Uterus (tissue), 2 donors: ENCODE measurements around the gene PEX10.

ENCODE experiments used
- CTCF ChIP-seq, 4 experiments: fragments of 200-600 bp in 2 of 4; fragments of 450-650 bp in 2 of 4; sonication (generic) in 2 of 4; IDR thresholded peaks; one replicate each; pipeline ENCODE4 v1.5.1; 2016 to 2019; ENCODE audit warnings: antibody characterized with exemption in 4 of 4, mild to moderate bottlenecking in 2 of 4, moderate library complexity in 1 of 4
- POLR2A ChIP-seq, 2 donors: fragments of 450-650 bp; IDR thresholded peaks; one replicate each; pipeline ENCODE4 v1.6.1; 2016; ENCODE audit warnings: antibody characterized with exemption in 2 of 2, mild to moderate bottlenecking in 1 of 2, moderate library complexity in 1 of 2

- TF ChIP-seq POLR2A (IDR thresholded peaks at IDR 0.05) (no peak), CTCF (IDR thresholded peaks at IDR 0.05) (no peak)
These were observed 11.8 kb downstream of the PEX10 start for GRCh38 chr1:2400576-2400909.
